NCI-H1092 treated with DMSO at 0.1 percent for 48 hours (cell line): ENCODE data around the gene HNRNPA2B1.
A peak's percentile ranks its signal among the peaks of the same experiment; 100 is the strongest.
"Not testable (repeated sequence)": the region's sequence is repeated elsewhere in the genome, so short reads cannot be mapped to it uniquely, and the experiment has no call there.

Experiments
- DNase-seq: peaks from one replicate; lab custom pipeline; 2025; lab: John Stamatoyannopoulos, UW

Gene HNRNPA2B1

GRCh38 chr7:26165950-26166683, 34.4 kb downstream of the HNRNPA2B1 start:
- no peak for DNase-seq

DNA sequence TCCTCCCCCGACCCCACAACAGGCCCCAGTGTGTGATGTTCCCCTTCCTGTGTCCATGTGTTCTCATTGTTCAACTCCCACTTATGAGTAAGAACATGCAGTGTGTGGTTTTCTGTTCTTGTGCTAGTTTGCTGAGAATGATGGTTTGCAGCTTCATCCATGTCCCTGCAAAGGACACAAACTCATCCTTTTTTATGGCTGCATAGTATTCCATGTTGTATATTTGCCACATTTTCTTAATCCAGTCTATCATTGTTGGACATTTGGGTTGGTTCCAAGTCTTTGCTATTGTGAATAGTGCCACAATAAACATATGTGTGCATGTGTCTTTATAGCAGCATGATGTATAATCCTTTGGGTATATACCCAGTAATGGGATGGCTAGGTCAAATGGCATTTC, 36.7 kb downstream of the HNRNPA2B1 start:
- not testable (repeated sequence) for DNase-seq

DNA sequence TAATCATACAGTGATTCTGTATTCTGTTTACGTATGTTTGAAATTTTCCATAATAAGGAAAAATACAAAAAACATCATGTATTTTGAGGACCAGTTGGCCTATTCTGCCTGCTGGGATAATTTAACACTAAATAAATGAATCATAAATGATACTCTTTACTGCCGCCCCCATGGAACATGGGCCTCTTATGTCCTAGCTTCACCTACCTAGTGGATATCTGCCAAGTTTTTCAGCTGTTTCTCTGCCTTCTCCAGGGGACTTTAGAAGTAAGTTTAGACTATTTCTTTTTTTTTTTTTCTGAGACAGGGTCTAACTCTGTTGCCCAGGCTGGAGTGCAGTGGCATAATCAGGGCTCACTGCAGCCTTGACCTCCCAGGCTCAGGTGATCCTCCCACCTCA, 38.1 kb downstream of the HNRNPA2B1 start:
- DNase-seq = no peak

DNA sequence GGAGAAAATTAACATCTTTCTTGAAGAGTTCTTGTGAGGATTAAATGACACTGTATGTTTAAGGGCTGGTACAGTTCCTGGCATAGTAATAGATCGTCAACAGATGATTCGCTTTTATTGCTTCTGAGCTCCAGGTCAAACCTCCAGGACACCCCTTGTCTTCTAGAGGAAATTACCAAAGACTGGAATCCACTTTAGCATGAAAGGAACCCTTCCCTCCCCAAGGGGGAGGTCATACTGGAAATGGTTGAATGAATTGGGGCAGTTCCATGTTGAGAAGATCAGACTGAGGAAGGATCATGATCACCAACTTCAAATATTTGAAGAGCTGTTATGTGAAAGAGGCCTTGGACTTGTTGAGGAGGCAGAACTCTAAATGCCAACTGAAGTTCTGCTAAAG, 39.6 kb downstream of the HNRNPA2B1 start:
- DNase-seq = no peak

DNA sequence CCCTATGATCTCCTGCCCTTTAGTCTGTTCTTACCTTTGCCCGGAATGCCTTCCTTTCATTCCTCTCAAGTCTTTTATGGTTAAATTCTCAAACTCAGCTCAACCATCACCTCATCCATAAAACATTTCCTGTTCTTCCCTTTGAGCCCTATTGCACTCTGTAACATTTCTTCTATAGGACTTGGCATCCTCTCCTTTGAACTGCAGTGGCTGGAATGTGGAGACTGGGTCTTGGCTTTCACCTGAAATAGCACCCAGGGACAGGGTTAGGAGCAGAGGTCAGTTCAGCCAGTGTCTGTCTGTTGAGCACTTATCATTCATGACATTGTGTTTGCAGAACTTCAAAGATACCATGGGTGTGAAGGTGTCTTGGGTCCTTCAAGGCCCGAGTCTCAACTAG, 41.3 kb downstream of the HNRNPA2B1 start:
- no peak for DNase-seq

GRCh38 chr7:26157520-26158105, 42.9 kb downstream of the HNRNPA2B1 start:
- no peak for DNase-seq

- no peak for DNase-seq
Observed at GRCh38 chr7:26156451-26157420, 43.8 kb downstream of the HNRNPA2B1 start.

DNA sequence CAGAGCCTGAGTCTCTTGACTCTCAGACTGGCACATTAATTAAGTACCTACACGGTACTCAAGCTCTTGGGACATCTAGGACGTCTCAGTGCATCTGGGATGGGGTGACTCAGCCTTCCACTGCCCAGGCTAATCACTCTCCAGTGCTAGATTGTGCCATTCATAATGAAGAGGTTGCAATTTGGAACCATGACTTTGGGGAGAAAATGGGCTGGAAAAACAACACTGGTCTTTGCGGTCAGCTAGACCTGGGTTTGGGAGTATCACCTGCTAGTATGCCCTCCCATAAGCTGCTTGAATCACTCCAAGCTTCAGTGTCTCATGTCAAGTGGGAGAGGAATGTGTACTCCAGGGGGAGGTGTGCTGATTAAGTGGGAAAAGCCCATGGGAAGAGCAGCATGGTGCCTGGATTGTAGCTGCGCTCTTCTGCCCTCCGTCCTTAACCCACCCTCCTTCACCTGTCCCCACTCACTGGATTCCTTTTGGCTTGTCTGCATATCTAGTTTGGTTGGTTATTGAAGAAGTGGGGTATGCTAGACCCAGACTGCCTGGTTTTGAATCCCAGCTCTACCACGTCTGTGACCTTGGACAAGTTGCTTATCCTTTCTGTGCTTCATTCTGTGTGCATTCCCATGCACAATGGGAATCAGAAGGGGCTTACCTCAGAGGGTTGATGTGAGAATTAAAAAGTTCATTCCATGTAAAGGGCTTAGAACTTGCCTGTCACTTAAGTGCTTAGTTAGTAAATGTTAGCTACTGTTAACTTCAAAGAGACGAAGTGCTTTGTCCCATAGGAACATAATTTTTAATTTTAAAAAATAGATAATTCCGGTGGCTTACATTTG, 44.8 kb downstream of the HNRNPA2B1 start:
- DNase-seq = no peak

- no peak for DNase-seq
Observed at GRCh38 chr7:26153823-26154783, 46.4 kb downstream of the HNRNPA2B1 start.

- no peak for DNase-seq
Observed at GRCh38 chr7:26153241-26153822, 47.2 kb downstream of the HNRNPA2B1 start.

DNA sequence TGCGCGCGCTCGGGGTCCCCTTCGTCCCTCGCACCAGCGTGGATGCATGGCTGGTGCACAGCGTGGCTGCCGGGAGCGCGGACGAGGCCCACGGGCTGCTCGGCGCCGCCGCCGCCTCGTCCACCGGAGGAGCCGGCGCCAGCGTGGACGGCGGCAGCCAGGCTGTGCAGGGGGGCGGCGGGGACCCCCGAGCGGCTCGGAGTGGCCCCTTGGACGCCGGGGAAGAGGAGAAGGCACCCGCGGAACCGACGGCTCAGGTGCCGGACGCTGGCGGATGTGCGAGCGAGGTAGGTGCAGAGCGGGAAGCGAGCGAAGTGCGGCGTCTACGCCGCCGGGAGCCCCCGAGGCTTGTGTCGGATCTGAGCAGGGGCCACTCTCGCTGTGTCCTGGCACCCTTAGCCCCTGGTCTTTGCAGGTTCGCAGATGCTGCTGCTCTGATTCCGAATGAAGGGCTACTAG, 47.7 kb downstream of the HNRNPA2B1 start:
- not testable (repeated sequence) for DNase-seq

- peak; percentile 61 for DNase-seq
Observed at GRCh38 chr7:26151953-26152781, 48.4 kb downstream of the HNRNPA2B1 start, which contains the start of gene NFE2L3. Gene NFE2L3 (plus strand): TSS chr7:26152198. CDS start chr7:26152499, 301 bp downstream.

DNA sequence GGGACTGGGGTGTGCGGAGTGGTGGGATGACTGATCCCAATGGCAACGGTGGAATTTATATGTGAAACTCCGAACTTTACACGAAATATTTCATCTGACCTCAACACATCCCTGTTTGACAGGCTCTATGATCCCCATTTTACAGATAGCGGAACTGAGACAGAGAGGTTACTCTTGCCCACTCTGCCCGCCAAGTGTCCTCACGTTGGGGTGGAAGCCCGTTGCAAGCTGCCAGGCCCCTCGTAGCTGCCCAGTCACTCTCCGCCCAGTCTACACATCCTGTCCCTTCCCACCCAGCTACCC, 48.9 kb downstream of the HNRNPA2B1 start:
- peak; percentile 60 for DNase-seq

DNA sequence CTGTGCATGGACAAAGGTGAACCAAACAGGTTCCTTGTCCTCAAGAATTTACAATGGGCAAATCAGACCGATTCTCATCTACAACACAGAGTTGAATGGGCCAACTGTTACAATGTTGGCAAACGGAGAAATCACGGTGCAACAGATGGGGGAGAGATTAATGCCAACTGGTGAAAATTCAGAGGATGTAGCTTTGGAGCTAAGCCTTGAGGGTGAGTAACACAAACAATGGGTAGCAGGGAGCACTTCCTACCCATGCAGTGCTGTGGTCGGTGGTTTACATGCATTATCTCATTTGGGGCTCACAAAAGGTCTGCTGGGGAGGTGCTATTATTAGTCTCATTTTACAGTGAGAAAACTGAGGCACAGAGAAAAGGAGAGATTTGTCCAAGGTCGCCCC, 49.5 kb downstream of the HNRNPA2B1 start:
- DNase-seq = no peak

DNA sequence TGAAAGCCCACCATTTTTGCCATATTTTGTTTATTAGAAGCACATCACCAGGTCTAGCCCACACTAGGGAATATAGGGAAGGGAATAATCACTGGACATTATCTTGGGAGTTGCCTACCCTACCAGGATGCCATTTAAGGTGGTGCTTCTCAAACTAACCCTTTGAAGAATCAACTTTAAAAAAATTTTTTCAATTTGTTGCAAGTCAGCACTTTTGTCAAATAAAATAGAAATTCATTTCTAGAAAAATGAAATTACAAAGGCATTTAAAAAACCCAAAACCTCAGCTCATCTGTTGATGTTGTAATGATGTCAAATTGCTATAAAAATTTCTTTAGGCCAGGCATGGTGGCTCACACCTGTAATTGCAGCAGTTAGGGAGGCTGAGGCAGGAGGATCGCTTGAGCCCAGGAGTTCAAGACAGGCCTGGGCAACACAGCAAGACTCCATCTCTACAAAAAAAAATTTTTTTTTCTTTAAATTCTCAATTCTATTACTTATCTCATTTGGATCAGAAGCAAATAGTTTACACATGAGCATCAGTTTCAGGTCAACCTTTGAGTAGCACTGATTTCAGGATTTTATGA, 51.1 kb downstream of the HNRNPA2B1 start:
- DNase-seq = no peak

DNA sequence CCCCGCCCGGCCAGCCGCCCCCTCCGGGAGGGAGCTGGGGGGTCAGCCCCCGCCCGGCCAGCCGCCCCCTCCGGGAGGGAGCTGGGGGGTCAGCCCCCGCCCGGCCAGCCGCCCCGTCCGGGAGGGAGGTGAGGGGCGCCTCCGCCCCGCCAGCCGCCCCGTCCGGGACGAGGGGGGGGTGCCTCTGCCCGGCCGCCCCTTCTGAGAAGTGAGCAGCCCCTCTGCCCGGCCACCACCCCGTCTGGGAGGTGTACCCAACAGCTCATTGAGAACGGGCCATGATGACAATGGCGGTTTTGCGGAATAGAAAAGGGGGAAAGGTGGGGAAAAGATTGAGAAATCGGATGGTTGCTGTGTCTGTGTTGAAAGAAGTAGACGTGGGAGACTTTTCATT, 52.2 kb downstream of the HNRNPA2B1 start:
- not testable (repeated sequence) for DNase-seq

GRCh38 chr7:26147646-26148306, 52.8 kb downstream of the HNRNPA2B1 start:
- not testable (repeated sequence) for DNase-seq

GRCh38 chr7:26147030-26147429, 53.5 kb downstream of the HNRNPA2B1 start:
- DNase-seq = no peak
